IMR-90 (cell line): ENCODE data around the gene DPF3. TPM values are rescaled to one million over a fixed set of nuclear protein-coding genes. Genes with fewer than 3 reads are reported as not detected.

Experiments
- ATAC-seq: fragments of 200-7000 bp; cut with Tn5 transposase; 2 replicates; pipeline ENCODE4 v1.9.1; 2020; ENCODE audit warnings: low read depth, mild to moderate bottlenecking, moderate library complexity
- BruUV-seq: library from RNA; stranded (reverse); fragments of 400-500 nt; replicated peaks from 2 replicates; lab custom pipeline; 2021; lab: Mats Ljungman, UMichigan
- CTCF ChIA-PET: fragments of 300-600 bp; formaldehyde crosslinking; extraction: SDS; loops from one replicate; lab custom pipeline; 2021; ENCODE audit warnings: antibody characterized with exemption; lab: Yijun Ruan, JAX
- POLR2A ChIA-PET: fragments of 300-600 bp; sonication (Branson Sonifier 250); formaldehyde crosslinking; loops from one replicate; lab custom pipeline; 2022; ENCODE audit warnings: antibody characterized with exemption; ENCODE audit not compliant: unreplicated experiment; lab: Charles Lee
- DNase-seq: peaks from one replicate; pipeline ENCODE4 v3.0.0; 2013
- H2AFZ ChIP-seq: replicated peaks from 2 replicates; pipeline ENCODE3; 2013; ENCODE audit warnings: low read length, mild to moderate bottlenecking; ENCODE audit not compliant: poor library complexity
- H2AK5ac ChIP-seq: 2 replicates; pipeline ENCODE4 v1.6.1; 2013; ENCODE audit warnings: low read depth, low read length, inconsistent platforms
- H2AK9ac ChIP-seq: replicated peaks from 2 replicates; pipeline ENCODE3; 2013; ENCODE audit warnings: mild to moderate bottlenecking, low read depth, low read length, moderate library complexity; ENCODE audit not compliant: poor library complexity
- H2BK120ac ChIP-seq: 2 replicates; pipeline ENCODE4 v1.6.1; 2013; ENCODE audit warnings: low read depth, low read length, inconsistent platforms
- H2BK15ac ChIP-seq: 3 replicates; pipeline ENCODE4 v1.6.1; 2013; ENCODE audit warnings: low read depth, low read length, inconsistent platforms
- H2BK20ac ChIP-seq: 2 replicates; pipeline ENCODE4 v1.6.1; 2013; ENCODE audit warnings: low read depth, mild to moderate bottlenecking, inconsistent platforms, low read length, moderate library complexity
- H2BK5ac ChIP-seq: 2 replicates; pipeline ENCODE4 v1.6.1; 2013; ENCODE audit warnings: mild to moderate bottlenecking, low read depth, low read length, inconsistent platforms; ENCODE audit not compliant: poor library complexity, severe bottlenecking
- H3K14ac ChIP-seq: replicated peaks from 2 replicates; pipeline ENCODE4 v1.6.1; 2013; ENCODE audit warnings: low read depth, low read length, inconsistent platforms
- H3K18ac ChIP-seq: 2 replicates; pipeline ENCODE4 v1.6.1; 2013; ENCODE audit warnings: low read depth, low read length, control low read depth
- H3K23ac ChIP-seq: 2 replicates; pipeline ENCODE4 v1.6.1; 2013; ENCODE audit warnings: low read depth, low read length, inconsistent platforms
- H3K27ac ChIP-seq: 2 replicates; pipeline ENCODE4 v1.5.1; 2013; ENCODE audit warnings: mild to moderate bottlenecking, control low read depth, low read length; ENCODE audit not compliant: insufficient read depth
- H3K27me3 ChIP-seq: 2 replicates; pipeline ENCODE4 v1.6.1; 2013; ENCODE audit warnings: low read length; ENCODE audit not compliant: control insufficient read depth, insufficient read depth
- H3K36me3 ChIP-seq: 2 replicates; pipeline ENCODE4 v1.6.1; 2013; ENCODE audit warnings: low read length, mixed read lengths; ENCODE audit not compliant: control insufficient read depth, insufficient read depth
- H3K4ac ChIP-seq: 2 replicates; pipeline ENCODE4 v1.6.1; 2013; ENCODE audit warnings: low read depth, low read length, inconsistent platforms
- H3K4me1 ChIP-seq: 2 replicates; pipeline ENCODE4 v1.6.1; 2013; ENCODE audit warnings: low read length, mixed read lengths; ENCODE audit not compliant: control insufficient read depth, insufficient read depth
- H3K4me2 ChIP-seq: 2 replicates; pipeline ENCODE4 v1.6.1; 2013; ENCODE audit warnings: low read depth, mild to moderate bottlenecking, control low read depth, low read length, moderate library complexity
- H3K4me3 ChIP-seq: 2 replicates; pipeline ENCODE4 v1.5.1; 2013; ENCODE audit warnings: low read depth, mild to moderate bottlenecking, control low read depth, low read length, moderate library complexity; ENCODE audit not compliant: insufficient read depth
- H3K56ac ChIP-seq: 2 replicates; pipeline ENCODE4 v1.6.1; 2013; ENCODE audit warnings: low read length, inconsistent platforms; ENCODE audit not compliant: insufficient read depth; ENCODE audit errors: extremely low read depth
- H3K79me1 ChIP-seq, 2 experiments: 2 replicates each; pipeline ENCODE4 v1.6.1; 2013; ENCODE audit warnings: low read length in 2 of 2, inconsistent platforms in 1 of 2, low read depth in 1 of 2
- H3K9ac ChIP-seq: 2 replicates; pipeline ENCODE4 v1.6.1; 2013; ENCODE audit warnings: low read depth, low read length, control low read depth
- H3K9me1 ChIP-seq: 2 replicates; pipeline ENCODE4 v1.6.1; 2013; ENCODE audit warnings: low read length, inconsistent platforms; ENCODE audit not compliant: insufficient read depth
- H3K9me3 ChIP-seq: 2 replicates; pipeline ENCODE4 v1.6.1; 2013; ENCODE audit warnings: low read length; ENCODE audit not compliant: control insufficient read depth, insufficient read depth
- H4K20me1 ChIP-seq: 2 replicates; pipeline ENCODE4 v1.6.1; 2013; ENCODE audit warnings: low read length, inconsistent platforms; ENCODE audit not compliant: insufficient read depth
- H4K5ac ChIP-seq: 2 replicates; pipeline ENCODE4 v1.6.1; 2013; ENCODE audit warnings: mild to moderate bottlenecking, low read depth, low read length, control low read depth
- H4K8ac ChIP-seq, 2 experiments: 2 replicates each; pipeline ENCODE4 v1.6.1; 2013; ENCODE audit warnings: low read depth in 2 of 2, low read length in 2 of 2, control low read depth in 1 of 2, inconsistent platforms in 1 of 2
- H4K91ac ChIP-seq: 2 replicates; pipeline ENCODE4 v1.6.1; 2013; ENCODE audit warnings: low read depth, low read length, inconsistent platforms; ENCODE audit not compliant: insufficient read depth
- CEBPB ChIP-seq: IDR thresholded peaks from 2 replicates; pipeline ENCODE4 v1.6.1; 2012; ENCODE audit warnings: low read depth, low read length, improper control_type of control experiment
- CHD1 ChIP-seq: IDR thresholded peaks from 2 replicates; pipeline ENCODE4 v1.6.1; 2012; ENCODE audit warnings: low read depth, low read length, improper control_type of control experiment
- CTCF ChIP-seq: conservative IDR thresholded peaks from 2 replicates; pipeline ENCODE4 v1.5.1; 2012; ENCODE audit warnings: mild to moderate bottlenecking, low read depth, low read length, improper control_type of control experiment
- ELK1 ChIP-seq: fragments of 150-350 bp; IDR thresholded peaks from 2 replicates; pipeline ENCODE4 v1.6.1; 2016; ENCODE audit warnings: low read depth, mild to moderate bottlenecking, low read length, moderate library complexity, borderline replicate concordance
- FOS ChIP-seq: fragments of 150-350 bp; IDR thresholded peaks from 2 replicates; pipeline ENCODE4 v1.6.1; 2016; ENCODE audit warnings: low read depth, low read length
- MAFK ChIP-seq: IDR thresholded peaks from 2 replicates; pipeline ENCODE4 v1.6.1; 2012; ENCODE audit warnings: low read depth, low read length, improper control_type of control experiment
- MAZ ChIP-seq: IDR thresholded peaks from 2 replicates; pipeline ENCODE4 v1.6.1; 2012; ENCODE audit warnings: low read depth, mild to moderate bottlenecking, low read length, improper control_type of control experiment, moderate library complexity, borderline replicate concordance
- MXI1 ChIP-seq: IDR thresholded peaks from 2 replicates; pipeline ENCODE4 v1.6.1; 2012; ENCODE audit warnings: low read depth, mild to moderate bottlenecking, low read length, moderate library complexity, borderline replicate concordance
- NFE2L2 ChIP-seq: fragments of 150-350 bp; IDR thresholded peaks from 2 replicates; pipeline ENCODE4 v1.6.1; 2016; ENCODE audit warnings: low read depth, mild to moderate bottlenecking, low read length
- POLR2A ChIP-seq: IDR thresholded peaks from 2 replicates; pipeline ENCODE4 v1.6.1; 2012; ENCODE audit warnings: mild to moderate bottlenecking, low read depth, low read length
- RAD21 ChIP-seq: IDR thresholded peaks from 2 replicates; pipeline ENCODE4 v1.6.1; 2012; ENCODE audit warnings: low read length, improper control_type of control experiment
- RFX5 ChIP-seq: IDR thresholded peaks from 2 replicates; pipeline ENCODE4 v1.8.0; 2012; ENCODE audit warnings: low read depth, mild to moderate bottlenecking, low read length, moderate library complexity
- USF2 ChIP-seq: fragments of 150-350 bp; IDR thresholded peaks from 2 replicates; pipeline ENCODE4 v1.6.1; 2017; ENCODE audit warnings: mild to moderate bottlenecking, antibody characterized with exemption, low read length, low read depth
- WGBS, 2 experiments: methylation state at CpG; one replicate each; pipeline versions ENCODE4 v1.1.5 to v1.1.7; 2013; ENCODE audit warnings: missing lambda C conversion rate in 2 of 2; ENCODE audit not compliant: insufficient read length in 1 of 2; ENCODE audit errors: extremely low coverage in 2 of 2; 5-methylcytosine and 5-hydroxymethylcytosine counted together
- dilution Hi-C: fragments of 300-500 bp; cut with HindIII; formaldehyde crosslinking; loops from one replicate; pipeline ENCODE4 v1.14.3; 2018; ENCODE audit warnings: low sequenced_read_pairs; ENCODE audit not compliant: unreplicated experiment
- in situ Hi-C: fragments of 300-500 bp; cut with MboI; formaldehyde crosslinking; loops from 3 replicates; pipeline ENCODE4 v1.14.3; 2019; ENCODE audit warnings: low sequenced_read_pairs, inconsistent platforms, mixed read lengths
- intact Hi-C: fragments of 100-400 bp; cut with micrococcal nuclease; formaldehyde crosslinking; loops from 2 replicates; pipeline ENCODE4 v1.10.0; 2022
- polyA plus RNA-seq, 3 experiments: library from polyadenylated mRNA; depleted of rRNA; stranded (reverse); fragments of >200 nt; gene quantifications; 2 replicates each; pipeline ENCODE4 v1.2.3, GENCODE V29; 2012; ENCODE audit warnings: low replicate concordance in 1 of 3
- total RNA-seq: library from RNA; depleted of rRNA; stranded (reverse); fragments of >200 nt; gene quantifications from 2 replicates; pipeline ENCODE4 v1.2.3, GENCODE V29; 2012

Gene DPF3
- total and polyA plus RNA-seq, 2 of the 4 experiments (the other 2 are of a cell fraction) = 30.5 to 32.8 TPM

GRCh38 chr14:72610096-72610830 is 283.6 kb downstream of the DPF3 start:
- peak overlapping the region; percentile 100 for H4K91ac ChIP-seq
- in situ Hi-C loops = no loop called here
- peak overlapping the region; percentile 3; the same call in 1 of the 2 replicates for H3K27ac ChIP-seq
- H3K4ac ChIP-seq = peak overlapping the region; percentile 100
- no peak overlapping the region for H3K4me3 ChIP-seq
- H2BK5ac ChIP-seq = peak overlapping the region; percentile 99
- peaks cover 37% of the 10 kb centered on the region for H3K9me1 ChIP-seq
- peak overlapping the region; percentile 1 for H2AFZ ChIP-seq
- H3K23ac ChIP-seq = peak overlapping the region; percentile 94; the same call in 1 of the 2 replicates
- TF ChIP-seq MXI1 (no peak), CHD1 (no peak), RAD21 (no peak), FOS (no peak), MAZ (no peak), ELK1 (no peak), CEBPB (no peak), USF2 (no peak), POLR2A (no peak), NFE2L2 (no peak), RFX5 (no peak), CTCF (no peak), MAFK (no peak)
- H2BK120ac ChIP-seq = peak overlapping the region; percentile 100
- H3K18ac ChIP-seq = peak overlapping the region; percentile 99
- POLR2A ChIA-PET = no interaction called here
- peak overlapping the region; percentile 87; the same call in 2 of the 3 replicates for H2BK15ac ChIP-seq
- peak overlapping the region; percentile 98 for H2AK9ac ChIP-seq
- no peaks in the 10 kb centered on the region for H3K27me3 ChIP-seq
- peaks cover 0 to 34% of the 10 kb centered on the region in 2 experiments; a peak in 2 of 4 replicates for H3K79me1 ChIP-seq
- H4K5ac ChIP-seq = peak overlapping the region; percentile 99; the same call in 1 of the 2 replicates
- peak overlapping the region; percentile 93 to 100 for H4K8ac ChIP-seq
- H3K4me2 ChIP-seq = no peak overlapping the region
- peaks cover 38% of the 10 kb centered on the region for H3K4me1 ChIP-seq
- 95% methylated on average over 11 of the region's 12 CpGs; no CpG with 5 or more reads in 1 of the 2 experiments for WGBS, 2 experiments
- peak overlapping the region; percentile 97 for H3K14ac ChIP-seq
- peak overlapping the region; percentile 96; the same call in 1 of the 2 replicates for H3K56ac ChIP-seq
- peak overlapping the region; percentile 99 for H2AK5ac ChIP-seq
- CTCF ChIA-PET = interaction anchor here (0.6 kb wide), 1 partner anchor 296 kb away, joined by 3 read pairs; no protein-coding TSS in a partner anchor
- H2BK20ac ChIP-seq = peak overlapping the region; percentile 98
- ATAC-seq = no peak
- H3K36me3 ChIP-seq = no peaks in the 10 kb centered on the region
- dilution Hi-C loops = no loop called here
- no peak for DNase-seq
- intact Hi-C loops = no loop called here
- no TSS peak for BruUV-seq
- H3K9me3 ChIP-seq = no peaks in the 10 kb centered on the region
- no peaks in the 10 kb centered on the region for H4K20me1 ChIP-seq
- no peak overlapping the region for H3K9ac ChIP-seq
